Kidney epithelial cell (primary cell): ENCODE measurements around the gene DLL1. TPM values are rescaled to one million over a fixed set of nuclear protein-coding genes. Genes with fewer than 3 reads are reported as not detected.

ENCODE experiments used
- DNase-seq: peaks from one replicate; pipeline ENCODE4 v3.0.0-alpha.2; 2010; ENCODE audit warnings: low read depth
- H3K27me3 ChIP-seq: 2 replicates; pipeline ENCODE4 v1.6.0; 2011; ENCODE audit warnings: low read length; ENCODE audit not compliant: control insufficient read depth, insufficient read depth
- H3K36me3 ChIP-seq: 2 replicates; pipeline ENCODE4 v1.5.1; 2011; ENCODE audit warnings: low read length; ENCODE audit not compliant: control insufficient read depth, insufficient read depth
- H3K4me3 ChIP-seq: 2 replicates; pipeline ENCODE4 v1.5.1; 2011; ENCODE audit warnings: low read depth, mild to moderate bottlenecking, control low read depth, low read length
- total RNA-seq: library from RNA; depleted of rRNA; stranded (reverse); fragments of >200 nt; gene quantifications from 2 replicates; pipeline ENCODE4 v1.2.3, GENCODE V29; 2015
- TF ChIP-seq, protein P1 (sequence below): IDR thresholded peaks from 2 replicates; pipeline ENCODE4 v1.5.1; 2011; ENCODE audit warnings: mild to moderate bottlenecking, moderate library complexity, low read length, control low read depth, inconsistent platforms; ENCODE audit not compliant: insufficient read depth, poor library complexity, severe bottlenecking

The DLL1 gene
- total RNA-seq, 1 donor from 2014 or later: 3.8 TPM

DNA sequence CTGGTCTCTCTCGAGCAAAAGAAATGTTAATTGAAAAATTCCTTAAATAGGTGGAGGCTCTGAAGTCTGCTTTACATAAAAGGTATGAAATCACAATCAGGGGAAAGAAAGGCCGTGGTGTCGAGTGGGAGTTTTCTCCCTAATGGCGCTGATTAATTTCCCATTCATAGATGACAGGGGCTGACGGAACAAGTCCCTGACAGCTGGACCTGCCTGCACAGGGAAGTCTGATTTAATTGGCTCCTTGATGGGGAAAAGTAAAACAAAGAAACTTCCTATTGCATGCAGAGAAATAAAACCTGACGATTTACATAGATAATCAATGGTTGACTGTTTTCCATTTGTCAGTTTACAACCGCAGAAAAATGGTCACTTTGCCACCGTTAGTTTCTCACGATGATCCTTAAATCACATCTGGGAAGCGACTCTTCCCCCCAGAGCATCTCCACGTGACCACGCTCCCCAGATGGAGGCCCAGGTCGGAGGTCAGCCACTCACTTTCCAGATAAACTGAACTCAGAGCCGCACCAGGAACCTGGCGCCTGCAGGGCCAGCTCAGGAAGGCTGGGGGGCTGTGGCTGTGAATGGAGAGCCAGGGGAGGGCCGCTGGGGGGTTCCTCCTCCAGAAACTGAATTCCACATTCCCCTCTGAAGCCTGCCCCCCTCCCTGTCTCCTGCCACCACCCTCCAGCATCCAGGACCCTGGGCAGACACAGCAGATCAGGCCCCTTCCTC, 55.3 kb downstream of the DLL1 start:
- TF ChIP-seq, protein P1, sequence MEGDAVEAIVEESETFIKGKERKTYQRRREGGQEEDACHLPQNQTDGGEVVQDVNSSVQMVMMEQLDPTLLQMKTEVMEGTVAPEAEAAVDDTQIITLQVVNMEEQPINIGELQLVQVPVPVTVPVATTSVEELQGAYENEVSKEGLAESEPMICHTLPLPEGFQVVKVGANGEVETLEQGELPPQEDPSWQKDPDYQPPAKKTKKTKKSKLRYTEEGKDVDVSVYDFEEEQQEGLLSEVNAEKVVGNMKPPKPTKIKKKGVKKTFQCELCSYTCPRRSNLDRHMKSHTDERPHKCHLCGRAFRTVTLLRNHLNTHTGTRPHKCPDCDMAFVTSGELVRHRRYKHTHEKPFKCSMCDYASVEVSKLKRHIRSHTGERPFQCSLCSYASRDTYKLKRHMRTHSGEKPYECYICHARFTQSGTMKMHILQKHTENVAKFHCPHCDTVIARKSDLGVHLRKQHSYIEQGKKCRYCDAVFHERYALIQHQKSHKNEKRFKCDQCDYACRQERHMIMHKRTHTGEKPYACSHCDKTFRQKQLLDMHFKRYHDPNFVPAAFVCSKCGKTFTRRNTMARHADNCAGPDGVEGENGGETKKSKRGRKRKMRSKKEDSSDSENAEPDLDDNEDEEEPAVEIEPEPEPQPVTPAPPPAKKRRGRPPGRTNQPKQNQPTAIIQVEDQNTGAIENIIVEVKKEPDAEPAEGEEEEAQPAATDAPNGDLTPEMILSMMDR: no peak
- no peak for DNase-seq
- H3K27me3 ChIP-seq: peaks cover 24% of the 10 kb centered on the region
- H3K36me3 ChIP-seq: no peaks in the 10 kb centered on the region
- H3K4me3 ChIP-seq: no peak overlapping the region

GRCh38 chr6:170234419-170234818, 56.5 kb downstream of the DLL1 start:
- Histone ChIP-seq H3K4me3 (no peak overlapping the region), H3K36me3 (no peaks in the 10 kb centered on the region), H3K27me3 (peaks cover 19% of the 10 kb centered on the region)
- no peak for DNase-seq
- TF ChIP-seq, protein P1: no peak

DNA sequence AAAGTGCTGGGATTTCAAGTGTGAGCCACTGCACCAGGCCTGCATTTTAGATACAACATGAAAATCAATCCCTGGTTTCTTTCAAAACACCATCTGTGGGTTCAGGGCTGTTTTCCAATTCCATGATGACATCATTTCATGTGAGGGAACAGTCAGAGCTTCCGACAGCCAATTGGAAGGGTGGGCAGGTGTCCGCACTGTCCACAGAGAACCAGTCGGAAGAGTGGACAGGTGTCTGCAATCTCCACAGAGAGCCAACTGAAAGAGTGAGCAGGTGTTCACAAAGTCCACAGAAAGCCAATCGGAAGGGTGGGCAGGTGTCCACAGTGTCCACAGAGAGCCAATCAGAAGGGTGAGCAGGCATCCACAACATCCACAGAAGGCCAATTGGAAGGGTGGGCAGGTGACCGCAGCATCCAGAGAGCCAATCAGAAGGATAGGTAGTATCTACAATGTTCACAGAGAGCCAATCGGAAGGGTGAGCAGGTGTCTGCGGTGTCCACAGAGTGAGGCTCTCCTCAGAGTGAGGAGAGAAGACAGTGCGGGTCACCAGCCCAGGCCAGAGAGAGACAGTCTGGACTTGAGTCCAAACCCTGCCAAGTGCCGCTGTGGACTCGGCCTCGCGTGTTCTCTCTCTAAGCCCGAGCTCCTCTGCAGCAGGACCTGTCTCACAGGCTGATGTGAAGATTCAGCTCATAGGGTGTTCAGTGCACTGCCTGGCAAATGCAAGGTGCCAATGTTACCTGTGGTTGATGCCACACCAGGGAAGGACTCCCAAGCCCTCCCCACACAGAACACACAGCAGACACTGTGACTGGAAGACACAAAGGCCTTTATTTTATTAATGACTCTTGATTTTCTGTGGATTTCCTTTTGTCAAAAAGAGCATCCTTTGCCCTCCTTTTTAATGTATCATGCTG, 57.3 kb downstream of the DLL1 start:
- TF ChIP-seq, protein P1: no peak
- Histone ChIP-seq H3K4me3 (no peak overlapping the region), H3K36me3 (no peaks in the 10 kb centered on the region), H3K27me3 (peaks cover 16% of the 10 kb centered on the region)
- DNase-seq: no peak

Other genes starting within 250 kb of the DLL1 start
- 12.4 and 15.8 TPM in 2 replicates for gene FAM120B, start 15.7 kb upstream of the DLL1 start, total RNA-seq